Left lung (tissue), 10 donors: ENCODE data around the gene IFT81. TPM values are rescaled to one million over a fixed set of nuclear protein-coding genes. Genes with fewer than 3 reads are reported as not detected.

Source experiments
- ATAC-seq: fragments of 200-7000 bp; cut with Tn5 transposase; one replicate; pipeline ENCODE4 v1.9.1; 2020; ENCODE audit warnings: moderate library complexity
- DNase-seq, 4 donors: peaks; one replicate each; pipeline ENCODE4 v3.0.0-alpha.2; 2013 to 2020
- H3K27ac ChIP-seq, 2 donors: fragments of 200-600 bp; sonication (generic) in 1 of 2; one replicate each; pipeline versions ENCODE4 v1.5.0 to v1.8.0; 2020 to 2021
- H3K27me3 ChIP-seq, 2 donors: fragments of 200-600 bp; sonication (generic) in 1 of 2; one replicate each; pipeline versions ENCODE4 v1.5.0 to v1.8.0; 2020 to 2021
- H3K36me3 ChIP-seq, 2 donors: fragments of 200-600 bp; sonication (generic) in 1 of 2; one replicate each; pipeline versions ENCODE4 v1.5.0 to v1.8.0; 2020 to 2021
- H3K4me1 ChIP-seq, 2 donors: fragments of 200-600 bp; one replicate each; pipeline ENCODE4 v1.8.0; 2021
- H3K4me3 ChIP-seq, 2 donors: fragments of 200-600 bp; sonication (generic) in 1 of 2; one replicate each; pipeline versions ENCODE4 v1.5.0 to v1.8.0; 2020 to 2021; ENCODE audit warnings: mild to moderate bottlenecking in 1 of 2
- H3K9me3 ChIP-seq, 2 donors: fragments of 200-600 bp; sonication (generic) in 1 of 2; one replicate each; pipeline versions ENCODE4 v1.5.0 to v1.8.0; 2020 to 2021
- intact Hi-C, 2 donors: fragments of 100-400 bp; cut with DNase I; formaldehyde crosslinking; loops; one replicate each; pipeline versions ENCODE4 v1.11.2 to v1.14.2; 2022
- polyA plus RNA-seq, 6 donors: library from polyadenylated mRNA; unstranded; fragments of 120-200 nt; gene quantifications; one replicate each; pipeline ENCODE4 v1.2.1, GENCODE V29; 2013; ENCODE audit not compliant: insufficient read length in 6 of 6
- total RNA-seq, 2 donors: library from RNA; stranded (reverse); fragmentation: NEBNext Ultra II Directional; extraction: Animal tissue kit (Norgen Biotek cat#: 25700); gene quantifications; one replicate each; pipeline ENCODE4 v1.2.1, GENCODE V29; 2021
- TF ChIP-seq, protein P1 (sequence below), 2 donors: fragments of 200-600 bp; sonication (generic) in 1 of 2; IDR thresholded peaks; one replicate each; pipeline versions ENCODE4 v1.5.0 to v1.8.0; 2021; ENCODE audit warnings: antibody characterized with exemption in 2 of 2
- donor health status: DM: no; HTN: yes; CAD: no.
- donor health status: DM: no; HTN: no; CAD: no.

The IFT81 gene
- total and polyA plus RNA-seq, 8 donors, result 11.0 to 47.6 (median 40.8) TPM

DNA sequence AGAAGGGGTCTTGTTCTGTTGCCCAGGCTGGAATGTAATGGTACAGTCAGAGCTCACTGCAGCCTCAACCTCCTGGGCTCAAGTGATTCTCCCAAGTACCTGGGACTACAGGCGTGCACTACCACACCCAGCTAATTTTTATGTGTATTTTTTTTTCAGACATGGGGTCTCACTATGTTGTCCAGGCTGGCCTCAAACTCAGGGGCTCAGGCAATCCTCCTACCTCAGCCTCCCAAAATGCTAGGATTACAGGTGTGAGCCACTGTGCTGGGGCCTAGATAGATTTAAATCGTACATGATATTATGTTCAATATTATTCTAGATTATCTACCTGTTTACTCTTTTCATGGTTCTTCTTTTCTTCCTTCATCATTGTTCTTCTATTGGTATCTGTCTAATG is 61.5 kb downstream of the IFT81 start:
- ATAC-seq (no peak), DNase-seq (no peak)
- H3K9me3 ChIP-seq, result peaks cover 0 to 24% of the 10 kb centered on the region in 2 donors
- H3K36me3 ChIP-seq, result peaks cover 0 to 3% of the 10 kb centered on the region in 2 donors
- no peaks in the 10 kb centered on the region for H3K4me1 ChIP-seq
- TF ChIP-seq, protein P1, sequence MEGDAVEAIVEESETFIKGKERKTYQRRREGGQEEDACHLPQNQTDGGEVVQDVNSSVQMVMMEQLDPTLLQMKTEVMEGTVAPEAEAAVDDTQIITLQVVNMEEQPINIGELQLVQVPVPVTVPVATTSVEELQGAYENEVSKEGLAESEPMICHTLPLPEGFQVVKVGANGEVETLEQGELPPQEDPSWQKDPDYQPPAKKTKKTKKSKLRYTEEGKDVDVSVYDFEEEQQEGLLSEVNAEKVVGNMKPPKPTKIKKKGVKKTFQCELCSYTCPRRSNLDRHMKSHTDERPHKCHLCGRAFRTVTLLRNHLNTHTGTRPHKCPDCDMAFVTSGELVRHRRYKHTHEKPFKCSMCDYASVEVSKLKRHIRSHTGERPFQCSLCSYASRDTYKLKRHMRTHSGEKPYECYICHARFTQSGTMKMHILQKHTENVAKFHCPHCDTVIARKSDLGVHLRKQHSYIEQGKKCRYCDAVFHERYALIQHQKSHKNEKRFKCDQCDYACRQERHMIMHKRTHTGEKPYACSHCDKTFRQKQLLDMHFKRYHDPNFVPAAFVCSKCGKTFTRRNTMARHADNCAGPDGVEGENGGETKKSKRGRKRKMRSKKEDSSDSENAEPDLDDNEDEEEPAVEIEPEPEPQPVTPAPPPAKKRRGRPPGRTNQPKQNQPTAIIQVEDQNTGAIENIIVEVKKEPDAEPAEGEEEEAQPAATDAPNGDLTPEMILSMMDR (IDR thresholded peaks at IDR 0.05), result no peak
- H3K27ac ChIP-seq, result no peak overlapping the region
- H3K4me3 ChIP-seq, result no peak overlapping the region
- intact Hi-C loops, result no loop called here
- no peaks in the 10 kb centered on the region for H3K27me3 ChIP-seq

DNA sequence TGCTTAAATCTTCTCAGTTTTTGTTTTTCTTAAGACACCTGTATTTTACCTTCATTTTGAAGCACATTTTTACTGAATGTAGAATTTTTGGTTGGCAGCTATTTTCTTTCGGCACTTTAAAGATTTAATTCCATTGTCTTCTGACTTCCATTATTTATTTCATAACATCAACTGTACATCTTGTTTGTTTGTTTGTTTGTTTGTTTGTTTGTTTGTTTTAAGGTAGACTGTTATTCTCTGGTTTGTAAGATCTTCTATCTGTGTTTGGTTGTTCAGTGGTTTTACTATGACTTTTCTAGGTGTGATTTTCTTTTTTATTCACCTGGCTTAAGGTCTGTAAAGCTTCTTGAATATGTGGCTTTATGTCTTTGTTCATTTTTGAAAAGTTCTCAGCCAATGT is 61.9 kb downstream of the IFT81 start:
- Histone ChIP-seq H3K36me3 (peaks cover 0 to 6% of the 10 kb centered on the region in 2 donors), H3K4me3 (no peak overlapping the region), H3K27ac (no peak overlapping the region), H3K27me3 (no peaks in the 10 kb centered on the region), H3K4me1 (no peaks in the 10 kb centered on the region), H3K9me3 (peaks cover 0 to 24% of the 10 kb centered on the region in 2 donors)
- intact Hi-C loops, result no loop called here
- TF ChIP-seq, protein P1 (IDR thresholded peaks at IDR 0.05), result no peak
- DNase-seq (no peak), ATAC-seq (no peak)

DNA sequence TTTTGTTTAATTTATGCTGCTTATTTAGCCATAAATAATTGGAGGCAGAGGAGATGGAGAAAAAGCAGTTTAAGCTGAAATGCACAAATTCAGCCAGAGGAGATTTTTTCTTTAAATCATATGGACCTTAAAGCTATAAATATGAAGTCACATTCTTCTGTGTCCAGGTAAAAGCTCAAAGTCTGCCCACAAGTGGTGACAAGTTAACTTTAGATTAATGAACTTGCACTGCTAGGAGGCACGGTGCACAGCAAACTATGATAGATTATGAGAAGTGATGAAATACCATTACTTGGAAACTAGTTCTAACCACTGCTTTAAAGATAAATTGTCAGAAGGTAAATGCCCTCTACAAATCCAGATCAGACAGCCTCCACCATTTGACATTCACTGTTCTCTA is 69.0 kb downstream of the IFT81 start:
- Histone ChIP-seq H3K27me3 (no peaks in the 10 kb centered on the region), H3K9me3 (no peaks in the 10 kb centered on the region), H3K36me3 (peaks cover 0 to 18% of the 10 kb centered on the region in 2 donors), H3K27ac (no peak overlapping the region), H3K4me1 (no peaks in the 10 kb centered on the region), H3K4me3 (no peak overlapping the region)
- intact Hi-C loops, result no loop called here
- TF ChIP-seq, protein P1 (IDR thresholded peaks at IDR 0.05), result no peak
- ATAC-seq (no peak), DNase-seq (no peak)

DNA sequence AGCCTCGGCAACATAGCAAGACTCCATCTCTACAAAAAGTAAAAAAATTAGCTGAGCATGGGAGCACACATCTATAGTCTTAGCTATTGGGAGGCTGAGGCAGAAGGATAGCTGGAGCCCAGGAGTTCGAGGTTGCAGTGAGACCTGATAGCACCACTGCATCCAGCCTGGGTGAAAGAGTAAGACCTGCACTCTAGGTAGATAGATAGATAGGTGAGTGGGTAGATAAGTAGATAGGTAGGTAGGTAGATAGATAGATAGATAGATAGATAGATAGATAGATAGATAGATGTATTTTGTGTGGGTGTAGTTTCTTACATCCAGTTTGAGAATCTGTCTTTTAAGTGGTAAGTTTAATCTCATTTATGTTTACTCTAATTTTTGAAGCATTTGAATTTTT is 72.8 kb downstream of the IFT81 start:
- intact Hi-C loops, result no loop called here
- Histone ChIP-seq H3K9me3 (no peaks in the 10 kb centered on the region), H3K27me3 (no peaks in the 10 kb centered on the region), H3K36me3 (peaks cover 0 to 8% of the 10 kb centered on the region in 2 donors), H3K4me1 (no peaks in the 10 kb centered on the region), H3K4me3 (no peak overlapping the region), H3K27ac (no peak overlapping the region)
- TF ChIP-seq, protein P1 (IDR thresholded peaks at IDR 0.05), result no peak
- ATAC-seq, result no peak
- no peak for DNase-seq

DNA sequence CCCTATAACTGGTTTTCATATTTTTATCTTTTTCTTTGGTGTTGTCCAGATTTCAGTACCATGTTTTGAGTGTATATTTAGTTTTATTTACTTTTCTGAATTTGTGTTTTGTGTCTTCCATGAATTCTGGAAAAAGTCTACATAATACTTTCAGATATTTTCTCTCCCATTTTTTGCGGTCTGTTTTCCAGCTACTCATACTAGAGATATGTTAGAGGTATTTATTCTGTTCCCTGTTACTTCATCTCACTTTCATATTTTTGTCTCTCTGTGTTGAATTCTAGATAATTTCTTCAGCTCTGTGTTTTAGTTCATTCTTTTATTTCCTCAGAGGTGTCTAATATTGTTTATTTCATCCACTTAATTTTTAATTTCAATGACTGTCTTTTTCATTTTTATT is 74.2 kb downstream of the IFT81 start:
- H3K4me1 ChIP-seq, result no peaks in the 10 kb centered on the region
- H3K36me3 ChIP-seq, result peaks cover 0 to 5% of the 10 kb centered on the region in 2 donors
- intact Hi-C loops, result no loop called here
- H3K27me3 ChIP-seq, result no peaks in the 10 kb centered on the region
- H3K27ac ChIP-seq, result no peak overlapping the region
- no peak overlapping the region for H3K4me3 ChIP-seq
- no peaks in the 10 kb centered on the region for H3K9me3 ChIP-seq
- TF ChIP-seq, protein P1 (IDR thresholded peaks at IDR 0.05), result no peak
- no peak for DNase-seq
- ATAC-seq, result no peak
